Choroid plexus epithelial cell (primary cell): ENCODE results near the gene UNC5A.

Experiments used
- DNase-seq: peaks from one replicate; pipeline ENCODE4 v3.0.0-alpha.2; 2010; ENCODE audit warnings: low read depth
- H3K4me3 ChIP-seq: 2 replicates; pipeline ENCODE4 v1.5.1; 2011; ENCODE audit warnings: low read depth, mild to moderate bottlenecking, control low read depth, low read length, moderate library complexity
- TF ChIP-seq, protein P1 (sequence below): conservative IDR thresholded peaks from 2 replicates; pipeline ENCODE4 v1.5.1; 2011; ENCODE audit warnings: low read depth, mild to moderate bottlenecking, control low read depth, inconsistent platforms, low read length, moderate library complexity

The UNC5A gene

DNA sequence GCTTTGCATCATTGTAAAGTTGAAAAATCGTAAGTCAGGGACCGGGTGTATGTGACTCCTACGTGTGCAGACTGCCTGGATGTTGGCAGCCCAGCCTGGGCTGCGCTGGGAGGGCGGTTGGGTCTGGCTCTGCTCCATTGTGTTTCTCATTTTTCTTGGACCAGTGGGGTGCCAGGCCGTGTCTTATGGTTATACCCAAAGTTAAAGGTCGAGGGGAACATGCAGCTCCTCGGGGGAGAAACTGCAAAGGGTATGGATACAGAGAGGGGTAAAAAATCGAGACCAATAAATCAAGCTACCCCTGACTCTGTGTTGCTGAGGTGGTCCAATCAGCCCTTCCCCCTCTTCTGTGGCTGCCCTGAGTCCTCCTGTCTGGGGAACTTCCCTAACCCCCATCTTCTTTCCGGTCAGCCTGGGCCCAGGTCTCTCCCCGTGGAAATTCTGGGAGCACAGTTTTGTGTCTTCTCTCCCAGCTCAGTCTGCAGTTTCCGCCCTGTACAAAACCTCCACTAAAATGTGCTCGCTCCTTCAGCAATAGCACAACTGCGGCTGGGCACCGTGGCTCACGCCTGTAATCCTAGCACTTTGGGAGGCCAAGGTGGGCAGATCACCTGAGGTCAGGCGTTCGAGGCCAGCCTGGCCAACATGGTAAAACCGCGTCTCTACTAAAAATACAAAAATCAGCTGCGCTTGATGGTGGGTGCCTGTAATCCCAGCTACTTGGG lies 34.1 kb upstream of the UNC5A start:
- TF ChIP-seq, protein P1, sequence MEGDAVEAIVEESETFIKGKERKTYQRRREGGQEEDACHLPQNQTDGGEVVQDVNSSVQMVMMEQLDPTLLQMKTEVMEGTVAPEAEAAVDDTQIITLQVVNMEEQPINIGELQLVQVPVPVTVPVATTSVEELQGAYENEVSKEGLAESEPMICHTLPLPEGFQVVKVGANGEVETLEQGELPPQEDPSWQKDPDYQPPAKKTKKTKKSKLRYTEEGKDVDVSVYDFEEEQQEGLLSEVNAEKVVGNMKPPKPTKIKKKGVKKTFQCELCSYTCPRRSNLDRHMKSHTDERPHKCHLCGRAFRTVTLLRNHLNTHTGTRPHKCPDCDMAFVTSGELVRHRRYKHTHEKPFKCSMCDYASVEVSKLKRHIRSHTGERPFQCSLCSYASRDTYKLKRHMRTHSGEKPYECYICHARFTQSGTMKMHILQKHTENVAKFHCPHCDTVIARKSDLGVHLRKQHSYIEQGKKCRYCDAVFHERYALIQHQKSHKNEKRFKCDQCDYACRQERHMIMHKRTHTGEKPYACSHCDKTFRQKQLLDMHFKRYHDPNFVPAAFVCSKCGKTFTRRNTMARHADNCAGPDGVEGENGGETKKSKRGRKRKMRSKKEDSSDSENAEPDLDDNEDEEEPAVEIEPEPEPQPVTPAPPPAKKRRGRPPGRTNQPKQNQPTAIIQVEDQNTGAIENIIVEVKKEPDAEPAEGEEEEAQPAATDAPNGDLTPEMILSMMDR, result no peak
- H3K4me3 ChIP-seq, result no peak overlapping the region
- DNase-seq, result no peak

DNA sequence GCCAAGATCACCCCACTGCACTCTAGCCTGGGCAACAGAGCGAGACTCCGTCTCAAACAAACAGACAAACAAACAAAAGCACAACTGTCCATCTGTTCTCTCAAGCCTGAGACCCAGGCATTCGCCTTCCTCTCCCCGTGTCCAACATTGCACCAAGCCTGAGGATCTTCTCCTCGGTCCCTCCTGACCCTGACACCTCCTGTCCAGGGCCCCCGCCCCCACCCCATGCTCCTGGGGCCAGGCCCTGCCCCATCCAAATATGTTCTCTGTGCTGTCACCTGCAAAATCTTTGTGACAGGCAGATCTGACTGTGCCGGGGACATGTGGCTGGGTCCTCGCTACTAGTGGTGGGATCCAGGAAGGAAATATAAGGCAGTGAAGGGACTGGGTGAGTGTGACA lies 33.4 kb upstream of the UNC5A start:
- TF ChIP-seq, protein P1, result no peak

DNA sequence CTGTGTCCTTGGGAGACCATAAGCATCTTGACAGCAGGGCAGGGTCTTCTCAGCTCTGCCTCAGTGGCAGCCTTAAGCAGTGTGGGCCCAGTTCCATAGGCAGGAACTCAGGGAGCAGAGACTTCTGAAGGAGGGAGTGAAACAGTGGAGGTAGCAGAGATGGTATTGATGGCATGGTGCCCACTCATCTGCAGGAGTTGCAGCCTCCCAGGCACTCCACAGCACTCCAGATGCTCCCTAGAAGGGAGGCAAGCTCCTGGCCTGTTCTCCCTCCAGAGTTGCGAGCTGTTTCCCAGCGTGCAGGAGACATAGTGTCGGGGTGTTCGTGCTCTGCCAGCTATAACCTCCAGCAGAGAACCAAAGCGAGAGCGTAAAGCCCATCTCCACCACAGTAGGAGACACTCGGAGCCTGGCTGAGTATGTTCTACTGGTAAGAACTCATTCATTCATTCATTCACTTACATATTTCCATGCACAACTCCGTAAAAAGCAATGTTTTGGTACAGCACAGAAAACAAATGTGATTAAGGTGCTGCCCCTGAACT lies 31.4 kb upstream of the UNC5A start:
- no peak overlapping the region for H3K4me3 ChIP-seq
- no peak for DNase-seq
- TF ChIP-seq, protein P1, result no peak

More for the DNA sequence above, 33.4 kb upstream of the UNC5A start:
- H3K4me3 ChIP-seq, result no peak overlapping the region
- no peak for DNase-seq

DNA sequence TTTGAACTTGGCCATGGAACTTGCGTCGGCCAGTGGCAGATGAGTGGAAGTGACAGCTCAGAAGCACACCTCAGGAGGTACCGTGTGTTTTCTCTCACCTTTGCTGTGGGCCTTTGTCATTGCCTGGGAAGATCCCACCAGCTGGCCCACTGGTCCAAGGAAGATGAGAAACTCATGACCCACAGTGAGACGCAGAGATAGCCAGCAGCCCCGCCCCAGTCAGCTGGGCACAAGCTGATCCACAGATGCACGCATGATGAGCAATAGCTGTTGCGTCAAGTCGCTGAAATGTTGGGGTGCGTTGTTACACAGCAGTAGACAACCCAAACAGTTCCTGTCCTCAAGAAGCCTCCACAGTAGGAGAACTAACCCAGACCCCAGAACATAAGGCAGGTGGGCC lies 30.8 kb upstream of the UNC5A start:
- no peak for DNase-seq
- no peak overlapping the region for H3K4me3 ChIP-seq
- TF ChIP-seq, protein P1, result no peak

DNA sequence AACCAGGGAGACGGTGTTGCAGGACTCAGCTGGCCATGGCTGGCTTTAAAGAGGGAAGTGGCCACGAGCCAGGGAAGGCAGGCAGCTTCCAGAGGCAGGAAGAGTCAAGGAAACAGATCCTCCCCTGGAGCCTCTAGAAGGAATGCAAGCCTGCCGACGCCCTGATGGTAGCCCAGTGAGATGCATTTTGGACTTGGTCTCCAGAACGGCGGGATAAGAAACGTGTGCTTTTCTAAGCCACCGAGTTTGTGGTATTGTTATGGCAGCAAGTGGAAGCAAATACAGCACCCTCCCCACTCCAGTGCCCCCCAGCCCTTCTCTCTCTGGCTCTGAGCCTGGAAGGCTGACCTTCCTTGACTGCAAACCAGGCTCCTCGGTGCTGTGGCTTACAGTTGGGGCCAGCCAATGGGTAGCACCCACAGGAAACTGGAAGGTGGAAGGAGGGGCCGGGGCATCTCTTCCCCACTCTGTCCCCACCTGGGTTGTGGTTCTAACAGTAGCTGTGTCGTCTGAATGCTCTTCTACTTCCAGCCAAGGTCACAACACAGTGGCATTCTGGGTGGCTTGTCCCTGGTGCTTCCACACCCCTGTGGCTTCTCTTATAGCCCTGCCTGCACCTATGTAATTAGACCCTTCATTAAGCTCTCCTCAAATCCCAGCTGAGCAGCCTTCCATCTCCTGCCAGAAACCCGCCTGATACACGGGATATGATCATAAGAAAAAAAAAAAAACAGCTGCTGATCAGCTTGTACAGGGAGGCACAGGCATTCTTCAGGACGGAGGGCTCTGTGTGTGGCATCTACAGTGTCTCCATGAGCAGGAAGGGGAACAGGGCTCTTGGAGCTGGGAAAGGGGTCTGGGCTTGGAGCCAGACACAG lies 29.9 kb upstream of the UNC5A start:
- H3K4me3 ChIP-seq, result no peak overlapping the region
- no peak for DNase-seq
- TF ChIP-seq, protein P1, result no peak

DNA sequence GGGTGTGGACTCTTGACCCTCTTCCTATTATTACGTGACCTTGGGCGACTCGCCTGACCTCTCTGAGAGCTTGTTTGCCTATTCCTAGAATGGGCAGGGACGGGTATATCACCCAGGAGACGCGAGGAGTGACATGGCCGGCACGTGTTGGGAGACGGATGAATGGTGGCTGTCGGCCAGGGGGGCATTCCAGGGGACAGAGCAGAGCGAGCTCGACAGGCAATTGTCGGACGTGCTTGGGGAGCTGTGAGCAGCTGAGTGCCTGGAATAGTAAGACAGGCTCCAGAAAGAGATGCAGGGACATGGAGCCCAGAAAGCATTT lies 29.3 kb upstream of the UNC5A start:
- DNase-seq, result no peak

More for the DNA sequence above, 29.3 kb upstream of the UNC5A start:
- no peak overlapping the region for H3K4me3 ChIP-seq
- TF ChIP-seq, protein P1, result no peak
